Fibroblast of skin of right biceps (primary cell): ENCODE data around the gene AP1S1.
"Not testable (repeated sequence)": the region's sequence is repeated elsewhere in the genome, so short reads cannot be mapped to it uniquely, and the experiment has no call there.

Source experiments
- DNase-seq: peaks from one replicate; pipeline ENCODE4 v3.0.0-alpha.2; 2013

Gene AP1S1

DNA sequence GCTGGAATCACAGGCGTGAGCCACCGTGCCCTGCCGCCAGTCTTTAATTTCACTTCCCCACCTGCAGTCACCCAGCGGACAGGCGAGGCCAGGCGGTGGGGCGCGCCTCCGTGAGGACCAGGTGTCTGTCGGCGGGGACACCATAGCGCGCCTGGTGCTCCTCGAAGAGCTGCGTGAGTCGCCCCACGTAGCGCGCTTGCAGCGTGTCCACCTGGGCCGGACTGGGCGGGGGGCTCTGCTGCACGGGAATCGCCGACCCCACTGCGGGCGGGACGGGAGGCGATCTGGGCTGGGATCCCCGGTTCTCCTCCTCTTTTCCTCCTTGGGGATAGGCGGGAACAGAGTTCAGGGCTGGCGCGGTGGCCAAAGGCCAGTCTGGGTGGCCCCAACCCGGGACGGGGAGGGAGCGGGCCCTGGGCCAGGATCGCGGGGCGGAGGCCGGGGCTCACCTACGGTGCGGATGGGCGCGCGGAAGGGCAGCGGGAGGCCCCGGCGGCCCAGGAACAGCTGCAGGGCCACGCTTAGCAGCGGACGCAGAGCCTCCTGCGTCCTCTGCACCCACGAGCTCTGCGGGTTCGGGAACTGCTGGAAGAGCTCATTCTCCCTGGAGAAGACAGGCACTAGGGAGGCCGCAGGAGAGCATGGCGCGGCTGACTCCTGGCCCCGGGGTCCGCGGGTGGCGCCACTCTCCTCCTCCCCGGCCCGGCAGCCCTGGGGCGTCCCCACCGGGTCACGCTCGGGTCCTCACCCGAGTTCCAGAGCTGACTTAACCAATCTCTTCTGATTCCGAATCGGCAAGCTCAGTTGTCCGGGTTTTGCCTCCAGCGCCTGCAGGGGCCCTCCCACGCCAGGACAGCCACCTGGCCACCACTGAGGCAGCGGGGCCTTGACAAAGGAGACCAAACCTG is 47.7 kb downstream of the AP1S1 start:
- DNase-seq: no peak

DNA sequence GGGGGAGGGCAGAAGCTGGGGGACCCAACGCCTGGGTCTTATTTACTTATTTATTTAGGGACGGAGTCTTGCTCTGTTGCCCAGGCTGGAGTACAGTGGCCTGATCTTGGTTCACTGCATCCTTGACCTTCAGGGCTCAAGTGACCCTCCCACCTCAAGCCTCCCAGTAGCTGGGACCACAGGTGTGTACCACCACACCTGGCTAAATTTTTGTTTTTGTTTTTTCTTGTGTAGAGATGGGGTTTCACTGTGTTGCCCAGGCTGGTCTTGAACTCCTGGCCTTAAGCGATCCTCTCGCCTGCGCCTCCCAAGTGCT is 48.3 kb downstream of the AP1S1 start:
- no peak for DNase-seq

DNA sequence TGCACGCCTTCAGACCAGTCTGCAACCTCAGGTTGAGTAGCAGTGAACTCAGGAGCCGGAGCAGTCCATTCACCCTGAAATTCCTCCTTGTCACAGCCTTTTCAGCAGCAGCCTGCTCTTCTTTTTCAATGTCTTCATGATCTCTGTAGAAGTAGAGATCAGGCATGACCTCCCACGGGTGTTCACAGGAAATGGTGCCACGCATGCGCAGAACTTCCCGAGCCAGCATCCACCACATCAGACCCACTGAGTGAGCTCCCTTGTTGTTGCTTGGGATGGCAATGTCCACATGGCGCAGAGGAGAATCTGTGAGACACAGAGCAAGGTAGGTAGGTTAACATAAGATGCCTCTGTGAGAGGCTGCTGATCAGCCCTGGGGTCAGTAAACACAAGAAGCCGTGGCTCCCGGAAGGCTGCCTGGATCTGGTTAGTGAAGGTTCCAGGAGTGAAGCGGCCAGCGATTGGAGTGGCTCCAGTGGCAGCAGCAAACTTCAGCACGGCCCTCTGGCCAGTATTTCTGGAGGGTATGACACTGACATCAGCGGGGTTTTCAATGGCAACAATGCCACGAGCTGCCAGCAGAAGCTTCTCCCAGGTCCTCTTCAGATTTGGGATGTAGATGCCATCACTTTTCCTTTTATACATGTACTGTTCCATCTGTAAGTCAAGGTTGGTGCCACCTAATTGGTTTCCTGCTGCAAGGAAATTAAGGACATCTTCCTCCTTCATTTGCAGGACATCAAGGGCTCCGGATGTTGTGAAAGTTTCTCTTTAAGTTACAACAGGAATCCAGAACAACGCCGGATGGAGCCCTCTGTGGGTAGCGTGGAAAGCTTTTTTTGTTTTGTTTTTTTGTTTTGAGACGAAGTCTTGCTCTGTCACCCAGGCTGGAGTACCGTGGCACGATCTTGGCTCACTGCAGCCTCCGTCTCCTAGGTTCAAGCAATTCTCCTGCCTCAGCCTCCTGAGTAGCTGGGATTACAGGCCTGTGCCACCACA is 49.8 kb downstream of the AP1S1 start:
- DNase-seq: not testable (repeated sequence)

DNA sequence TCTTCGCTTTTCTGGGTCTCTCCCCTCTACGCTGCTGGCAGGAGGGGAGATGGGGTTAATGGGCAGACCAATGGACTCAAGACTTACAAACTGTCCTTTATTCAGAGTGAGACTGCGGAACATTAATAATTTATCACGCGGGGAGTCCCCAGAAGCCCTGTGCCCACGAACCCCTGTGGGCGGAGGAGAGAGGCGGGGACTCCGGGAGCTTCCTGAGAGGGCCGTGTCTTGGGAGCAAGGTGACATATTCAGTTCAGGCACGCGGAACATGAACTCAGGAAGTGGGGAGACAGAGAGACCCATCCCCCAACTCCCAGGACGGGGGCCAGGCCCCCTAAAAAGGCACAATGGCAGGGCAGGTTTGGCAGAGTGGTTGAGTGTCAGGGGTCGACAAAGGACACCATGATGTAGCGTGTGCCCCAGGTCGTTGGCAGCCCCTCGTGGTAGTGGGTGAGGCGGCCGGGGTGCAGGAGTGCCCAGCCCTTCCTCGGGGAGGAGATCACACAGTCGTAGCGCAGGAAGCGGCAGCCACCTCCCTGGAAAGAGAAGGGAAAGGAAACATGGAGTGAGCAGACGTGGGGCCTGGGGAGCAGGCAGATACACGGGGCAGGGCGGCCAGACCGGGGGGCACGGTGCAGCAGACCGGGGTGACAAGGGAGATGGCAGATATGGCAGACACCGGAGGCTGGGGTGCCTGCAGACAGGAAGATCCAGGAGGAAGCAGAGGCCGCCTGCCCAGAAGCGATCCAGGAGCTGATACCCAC is 51.8 kb downstream of the AP1S1 start:
- no peak for DNase-seq

DNA sequence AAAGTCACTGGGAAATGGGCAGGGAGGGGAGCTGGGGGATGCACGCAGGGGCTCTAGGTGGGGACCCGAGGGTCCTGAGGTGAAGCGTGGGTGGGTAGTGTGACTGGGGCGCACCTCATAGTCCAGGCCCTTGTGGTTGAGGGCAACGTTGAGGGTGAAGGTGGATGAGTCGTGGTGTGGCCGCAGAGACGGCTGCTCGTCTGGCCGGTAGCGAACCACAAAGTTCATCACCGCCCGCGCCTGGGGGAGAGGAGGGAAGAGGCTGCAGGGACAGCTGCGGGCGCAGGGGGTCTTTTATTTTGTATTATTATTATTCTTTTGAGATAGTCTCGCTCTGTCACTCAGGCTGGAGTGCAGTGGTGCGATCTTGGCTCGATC is 52.4 kb downstream of the AP1S1 start:
- no peak for DNase-seq

DNA sequence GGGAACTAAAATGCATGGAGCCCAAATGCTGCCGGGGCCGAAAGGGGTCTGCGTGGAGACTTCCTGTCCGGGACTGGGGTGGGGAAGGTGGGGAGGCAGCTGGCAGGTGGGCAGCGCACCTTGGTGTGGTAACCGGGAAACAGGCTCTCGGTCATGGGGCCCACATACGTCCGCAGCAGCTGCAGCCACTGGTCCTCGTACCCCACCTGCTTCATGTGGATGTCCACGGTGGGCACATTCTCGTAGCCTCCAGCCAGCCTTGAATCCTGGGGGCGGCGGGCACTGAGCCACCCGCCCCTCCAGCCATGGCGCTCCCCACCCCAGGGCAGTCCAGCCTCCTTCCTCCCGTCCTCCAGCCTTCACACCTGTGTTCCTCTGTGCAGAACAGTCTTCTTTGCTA is 53.2 kb downstream of the AP1S1 start:
- no peak for DNase-seq

DNA sequence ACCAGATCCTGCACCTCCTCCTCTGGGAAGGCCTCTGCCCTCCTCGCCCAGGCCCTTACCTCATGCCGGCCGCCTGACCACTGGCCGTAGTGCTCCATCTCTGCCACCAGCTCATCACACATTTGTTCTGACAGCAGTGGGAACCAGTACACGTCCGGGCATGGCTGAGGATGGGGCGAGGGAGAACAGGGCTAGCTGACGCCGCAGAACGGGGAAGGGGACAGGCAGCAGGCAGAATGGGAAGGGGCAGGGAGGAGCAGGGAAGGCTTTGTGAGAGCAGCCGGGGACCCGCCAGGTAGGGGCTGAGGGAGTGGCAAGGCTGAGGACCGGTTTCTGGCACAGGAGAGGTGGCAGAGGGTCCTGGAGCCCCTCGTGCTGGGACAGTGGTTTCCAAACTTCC is 54.5 kb downstream of the AP1S1 start:
- no peak for DNase-seq

DNA sequence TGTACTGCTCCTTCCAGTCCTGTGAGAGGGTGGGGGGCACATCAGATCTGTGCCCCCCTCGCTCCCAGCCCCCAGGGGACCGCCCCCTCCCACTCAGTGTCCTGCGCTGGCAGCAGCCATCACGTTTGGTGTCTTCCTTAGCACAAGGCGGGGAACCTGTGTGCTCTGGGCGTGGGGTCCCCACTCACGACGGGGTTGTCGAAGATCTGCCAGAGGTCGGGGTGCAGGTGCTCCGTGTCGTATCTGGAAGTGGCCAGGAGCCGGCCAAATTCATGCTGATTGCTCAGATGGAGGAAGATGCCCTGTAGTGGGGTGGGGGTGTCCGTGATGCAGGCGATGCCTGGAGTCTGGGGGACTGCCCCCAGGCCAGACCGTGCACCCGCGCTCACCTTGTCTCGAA is 55.9 kb downstream of the AP1S1 start:
- DNase-seq: no peak
